ENCODE data around the gene SEH1L. TPM values are rescaled to one million over a fixed set of nuclear protein-coding genes. Genes with fewer than 3 reads are reported as not detected.

The SEH1L gene
- total and polyA plus RNA-seq, 4 donors: 24.2 to 43.8 (median 26.4) TPM

DNA sequence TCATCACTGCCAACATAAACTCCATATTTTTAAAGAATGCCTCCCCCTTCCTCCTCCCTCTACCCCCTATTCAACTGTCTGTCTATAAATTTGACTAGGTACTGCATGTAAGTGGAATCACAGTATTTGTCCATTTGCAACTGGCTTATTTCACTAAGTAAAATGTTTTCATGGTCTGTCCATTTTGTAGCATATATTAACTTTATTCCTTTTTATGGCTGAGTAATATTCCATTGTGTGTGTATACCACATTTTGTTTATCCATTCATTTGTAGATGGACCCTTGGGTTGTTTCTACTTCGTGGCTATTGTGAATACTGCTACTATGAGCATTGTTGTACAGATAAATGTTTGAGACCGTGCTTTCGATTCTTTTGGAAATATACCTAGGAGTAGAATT, 10.7 kb downstream of the SEH1L start:
- TF ChIP-seq, protein P1, sequence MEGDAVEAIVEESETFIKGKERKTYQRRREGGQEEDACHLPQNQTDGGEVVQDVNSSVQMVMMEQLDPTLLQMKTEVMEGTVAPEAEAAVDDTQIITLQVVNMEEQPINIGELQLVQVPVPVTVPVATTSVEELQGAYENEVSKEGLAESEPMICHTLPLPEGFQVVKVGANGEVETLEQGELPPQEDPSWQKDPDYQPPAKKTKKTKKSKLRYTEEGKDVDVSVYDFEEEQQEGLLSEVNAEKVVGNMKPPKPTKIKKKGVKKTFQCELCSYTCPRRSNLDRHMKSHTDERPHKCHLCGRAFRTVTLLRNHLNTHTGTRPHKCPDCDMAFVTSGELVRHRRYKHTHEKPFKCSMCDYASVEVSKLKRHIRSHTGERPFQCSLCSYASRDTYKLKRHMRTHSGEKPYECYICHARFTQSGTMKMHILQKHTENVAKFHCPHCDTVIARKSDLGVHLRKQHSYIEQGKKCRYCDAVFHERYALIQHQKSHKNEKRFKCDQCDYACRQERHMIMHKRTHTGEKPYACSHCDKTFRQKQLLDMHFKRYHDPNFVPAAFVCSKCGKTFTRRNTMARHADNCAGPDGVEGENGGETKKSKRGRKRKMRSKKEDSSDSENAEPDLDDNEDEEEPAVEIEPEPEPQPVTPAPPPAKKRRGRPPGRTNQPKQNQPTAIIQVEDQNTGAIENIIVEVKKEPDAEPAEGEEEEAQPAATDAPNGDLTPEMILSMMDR (IDR thresholded peaks at IDR 0.05; ENCODE audit: control extremely low read depth, extremely low read depth): no peak
- peaks cover 0 to 7% (median 2%) of the 10 kb centered on the region in 5 donors for H3K4me1 ChIP-seq (ENCODE audit: control insufficient read depth in 5 of 5, insufficient read depth in 5 of 5, low read length in 5 of 5)
- no peak for ATAC-seq (ENCODE audit: insufficient read depth, low FRiP score)
- WGBS, 2 donors: 98 to 99% methylated on average over 3 of the region's 3 CpGs
- H3K27ac ChIP-seq (ENCODE audit: low read depth in 1 of 2, low read length in 1 of 2): no peak overlapping the region
- H3K4me3 ChIP-seq: no peak overlapping the region
- peaks cover 8 to 18% (median 17%) of the 10 kb centered on the region in 4 donors for H3K36me3 ChIP-seq (ENCODE audit: control insufficient read depth in 4 of 4, insufficient read depth in 4 of 4, low read length in 4 of 4)
- no peak for DNase-seq
- H3K9ac ChIP-seq (ENCODE audit: insufficient read depth in 1 of 2, low read length in 2 of 2): no peak overlapping the region
- H3K9me3 ChIP-seq (ENCODE audit: control insufficient read depth in 4 of 4, insufficient read depth in 3 of 4, low read length in 3 of 4): no peaks in the 10 kb centered on the region
- H3K27me3 ChIP-seq (ENCODE audit: control insufficient read depth in 3 of 3, insufficient read depth in 3 of 3, low read length in 2 of 3): no peaks in the 10 kb centered on the region

DNA sequence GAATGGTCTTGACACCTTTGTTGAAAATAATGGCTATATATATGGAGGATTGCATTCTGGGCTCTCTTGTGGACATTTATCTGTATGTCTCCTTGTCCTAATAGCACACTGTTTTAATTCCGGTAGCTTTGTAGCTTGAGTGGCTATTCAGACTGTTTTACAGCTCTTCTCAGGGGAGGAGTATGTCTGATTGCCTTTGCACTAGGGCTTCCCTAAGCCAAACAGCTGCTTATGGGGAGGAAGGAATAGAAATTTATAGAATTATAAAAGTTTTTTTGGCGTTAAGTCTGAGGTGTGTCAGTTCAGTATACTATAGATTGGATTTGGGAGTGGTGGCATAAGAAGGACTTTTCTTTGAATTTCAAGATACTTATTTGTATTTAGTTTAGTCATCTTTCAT, 12.6 kb downstream of the SEH1L start:
- peaks cover 11 to 22% (median 17%) of the 10 kb centered on the region in 4 donors for H3K36me3 ChIP-seq (ENCODE audit: control insufficient read depth in 4 of 4, insufficient read depth in 4 of 4, low read length in 4 of 4)
- TF ChIP-seq, protein P1 (IDR thresholded peaks at IDR 0.05; ENCODE audit: control extremely low read depth, extremely low read depth): no peak
- DNase-seq: peak in 1 of 3 donors; percentile 7

GRCh38 chr18:12960853-12961397, 13.1 kb downstream of the SEH1L start:
- peak; percentile 76 to 87 (median 84) for DNase-seq
- Histone ChIP-seq H3K9ac (ENCODE audit: insufficient read depth in 1 of 2, low read length in 2 of 2) (no peak overlapping the region), H3K36me3 (ENCODE audit: control insufficient read depth in 4 of 4, insufficient read depth in 4 of 4, low read length in 4 of 4) (peaks cover 11 to 21% (median 16%) of the 10 kb centered on the region in 4 donors)

More for the DNA sequence above, 12.6 kb downstream of the SEH1L start:
- Histone ChIP-seq H3K9ac (ENCODE audit: insufficient read depth in 1 of 2, low read length in 2 of 2) (no peak overlapping the region), H3K27ac (ENCODE audit: low read depth in 1 of 2, low read length in 1 of 2) (no peak overlapping the region), H3K9me3 (ENCODE audit: control insufficient read depth in 4 of 4, insufficient read depth in 3 of 4, low read length in 3 of 4) (no peaks in the 10 kb centered on the region), H3K4me1 (ENCODE audit: control insufficient read depth in 5 of 5, insufficient read depth in 5 of 5, low read length in 5 of 5) (peaks cover 0 to 7% (median 2%) of the 10 kb centered on the region in 5 donors), H3K27me3 (ENCODE audit: control insufficient read depth in 3 of 3, insufficient read depth in 3 of 3, low read length in 2 of 3) (no peaks in the 10 kb centered on the region), H3K4me3 (no peak overlapping the region)
- 82 to 95% methylated on average over 2 of the region's 2 CpGs for WGBS, 2 donors
- no peak for ATAC-seq (ENCODE audit: insufficient read depth, low FRiP score)

More at GRCh38 chr18:12960853-12961397, 13.1 kb downstream of the SEH1L start:
- Histone ChIP-seq H3K27me3 (ENCODE audit: control insufficient read depth in 3 of 3, insufficient read depth in 3 of 3, low read length in 2 of 3) (no peaks in the 10 kb centered on the region), H3K4me1 (ENCODE audit: control insufficient read depth in 5 of 5, insufficient read depth in 5 of 5, low read length in 5 of 5) (peaks cover 0 to 7% (median 2%) of the 10 kb centered on the region in 5 donors), H3K27ac (ENCODE audit: low read depth in 1 of 2, low read length in 1 of 2) (no peak overlapping the region), H3K9me3 (ENCODE audit: control insufficient read depth in 4 of 4, insufficient read depth in 3 of 4, low read length in 3 of 4) (no peaks in the 10 kb centered on the region), H3K4me3 (no peak overlapping the region)
- TF ChIP-seq, protein P1 (IDR thresholded peaks at IDR 0.05; ENCODE audit: control extremely low read depth, extremely low read depth): no peak
- WGBS, 2 donors: 72 to 76% methylated on average over 6 of the region's 6 CpGs
- no peak for ATAC-seq (ENCODE audit: insufficient read depth, low FRiP score)
